NCI-H146 treated with DMSO at 0.1 percent for 48 hours (cell line): ENCODE measurements around the gene C20orf202.
"Not testable (repeated sequence)": the region's sequence is repeated elsewhere in the genome, so short reads cannot be mapped to it uniquely, and the experiment has no call there.

Source experiments
- DNase-seq: peaks from one replicate; lab custom pipeline; 2025; ENCODE audit not compliant: unreplicated experiment; lab: John Stamatoyannopoulos, UW

The C20orf202 gene

DNA sequence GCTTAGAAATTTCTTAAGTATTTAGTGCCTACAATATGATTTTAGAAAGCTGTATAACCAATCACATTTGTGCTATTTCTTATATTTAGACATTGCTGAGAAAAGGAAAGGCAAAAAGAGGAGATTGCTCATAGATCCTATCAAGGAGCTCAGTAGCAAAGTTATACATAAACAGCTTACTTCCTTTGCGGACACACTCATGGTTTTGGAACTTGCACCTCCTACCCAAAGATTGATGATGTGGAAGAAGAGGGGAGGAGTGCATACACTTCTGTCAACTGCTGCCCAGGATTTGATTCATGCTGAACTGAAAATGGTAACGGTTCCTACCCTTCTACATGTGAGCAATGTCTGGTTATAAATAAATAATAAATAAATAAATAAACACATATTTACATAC lies 39.3 kb downstream of the C20orf202 start:
- no peak for DNase-seq

DNA sequence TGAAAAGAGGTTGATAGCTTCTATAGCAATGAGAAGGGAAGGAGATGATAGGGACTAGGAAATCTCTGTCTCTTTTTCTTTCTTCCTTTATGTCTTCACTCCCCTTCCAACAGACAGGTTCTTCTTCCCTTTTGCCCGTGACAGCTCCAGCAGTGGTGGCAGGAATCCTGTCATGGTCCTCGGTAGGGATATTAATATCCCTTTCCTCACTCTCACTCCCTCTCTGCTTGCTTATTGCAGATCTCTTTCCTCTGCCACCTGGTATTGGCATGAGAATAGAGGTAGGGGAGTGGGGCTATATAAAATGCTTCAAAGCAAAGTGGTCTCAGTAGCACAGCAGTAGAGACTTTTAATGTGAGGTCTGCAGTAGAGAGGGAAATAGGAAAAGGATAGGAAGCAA lies 42.3 kb downstream of the C20orf202 start:
- no peak for DNase-seq

DNA sequence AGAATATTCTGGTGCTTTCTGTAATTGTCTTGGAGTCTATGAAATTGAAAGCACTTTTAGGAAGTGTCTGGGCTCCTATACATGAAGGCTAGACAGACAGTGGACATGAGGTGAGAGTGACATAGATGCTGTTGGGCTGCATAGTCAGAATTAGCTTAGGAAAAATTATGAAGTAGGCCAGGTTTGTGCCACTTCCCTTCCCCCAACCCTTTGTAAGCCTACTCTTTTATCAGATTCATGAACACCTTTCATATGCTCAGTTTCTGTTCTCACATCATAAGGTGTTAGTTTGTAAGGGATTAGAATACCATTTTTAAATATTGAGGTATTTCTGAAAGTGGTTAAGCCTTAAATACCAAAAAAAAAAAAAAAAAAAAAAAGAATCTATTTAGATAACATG lies 44.4 kb downstream of the C20orf202 start:
- no peak for DNase-seq

DNA sequence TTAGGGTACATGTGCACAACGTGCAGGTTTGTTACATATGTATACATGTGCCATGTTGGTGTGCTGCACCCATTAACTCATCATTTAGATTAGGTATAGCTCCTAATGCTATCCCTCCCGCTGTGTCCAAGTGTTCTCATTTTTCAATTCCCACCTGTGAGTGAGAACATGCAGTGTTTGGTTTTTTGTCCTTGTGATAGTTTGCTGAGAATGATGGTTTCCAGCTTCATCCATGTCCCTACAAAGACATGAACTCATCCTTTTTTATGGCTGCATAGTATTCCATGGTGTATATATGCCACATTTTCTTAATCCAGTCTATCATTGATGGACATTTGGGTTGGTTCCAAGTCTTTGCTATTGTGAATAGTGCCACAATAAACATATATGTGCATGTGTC lies 47.0 kb downstream of the C20orf202 start:
- not testable (repeated sequence) for DNase-seq

DNA sequence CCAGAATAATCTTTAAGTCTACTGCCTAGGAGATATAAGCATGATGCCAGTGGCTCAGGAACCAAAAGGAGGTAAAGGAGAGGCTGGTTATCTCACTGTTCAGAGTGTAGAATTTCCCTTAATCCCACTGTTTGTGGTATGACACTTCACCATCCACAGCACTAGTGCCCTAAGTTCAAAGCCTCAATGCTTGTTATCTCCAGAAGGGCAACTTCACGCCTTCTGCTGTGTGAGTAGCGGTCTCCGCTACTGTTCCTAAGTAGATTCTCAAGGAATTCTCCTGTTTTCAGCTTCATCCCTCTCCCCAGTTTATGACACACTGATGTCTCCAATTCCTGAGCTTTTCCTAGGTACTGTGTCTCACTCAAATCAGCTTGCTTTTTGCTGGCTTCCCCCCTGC lies 49.2 kb downstream of the C20orf202 start:
- DNase-seq, result no peak

DNA sequence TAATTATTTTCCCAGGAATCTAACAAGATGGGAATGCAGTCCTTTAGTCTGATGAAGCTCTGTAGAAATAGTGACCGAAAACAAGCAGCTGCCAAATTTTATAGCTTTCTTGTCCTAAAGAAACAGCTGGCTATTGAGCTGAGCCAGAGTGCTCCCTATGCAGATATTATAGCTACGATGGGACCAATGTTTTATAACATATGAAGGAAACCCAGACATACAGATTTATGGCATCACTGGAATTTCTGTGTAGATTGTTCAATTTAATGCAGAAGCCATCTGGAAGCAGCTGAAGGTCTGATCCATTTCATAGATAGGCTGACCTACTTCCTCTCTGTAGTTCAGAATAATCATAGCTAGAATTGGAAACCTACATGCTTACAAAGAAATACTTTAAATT lies 51.0 kb downstream of the C20orf202 start:
- DNase-seq, result no peak

DNA sequence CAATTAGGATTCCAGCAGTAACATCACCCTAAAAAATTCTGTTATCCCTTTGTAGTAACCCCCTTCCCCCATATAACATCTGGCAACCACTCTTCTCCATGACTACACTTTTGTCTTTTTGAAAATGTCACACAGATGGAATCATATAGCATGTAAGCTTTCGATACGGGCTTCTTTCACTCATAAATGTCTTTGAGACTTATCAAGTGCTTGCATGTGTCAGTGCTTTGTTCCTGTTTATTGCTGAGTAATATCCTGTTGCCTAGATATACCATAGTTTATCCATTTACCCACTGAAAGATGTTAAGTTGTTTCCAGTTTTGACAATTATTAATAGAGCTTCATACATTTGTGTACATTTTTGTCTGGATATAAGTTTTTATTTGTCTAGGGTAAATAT lies 52.4 kb downstream of the C20orf202 start:
- no peak for DNase-seq
